HepG2 (cell line): Measurements from ENCODE around the gene VSNL1. TPM values are rescaled to one million over a fixed set of nuclear protein-coding genes. Genes with fewer than 3 reads are reported as not detected.

Source experiments
- ARNTL ChIP-seq: sonication (generic); formaldehyde crosslinking; IDR thresholded peaks from 2 replicates; pipeline ENCODE4 v1.4.0; 2020; ENCODE audit warnings: mild to moderate bottlenecking, missing genetic modification reagents
- ATAD3A ChIP-seq: sonication (generic); formaldehyde crosslinking; IDR thresholded peaks from 2 replicates; pipeline ENCODE4 v1.4.0; 2020; ENCODE audit warnings: missing genetic modification reagents
- EHMT2 ChIP-seq: fragments of 200-600 bp; sonication (generic); IDR thresholded peaks from 2 replicates; pipeline ENCODE4 v1.7.0; 2017; ENCODE audit warnings: antibody characterized with exemption, low read depth, low read length, borderline replicate concordance
- ERF ChIP-seq: IDR thresholded peaks from 2 replicates; pipeline ENCODE4 v1.6.1; 2018; ENCODE audit warnings: missing biosample characterization, missing genetic modification reagents
- IKZF4 ChIP-seq: sonication (generic); formaldehyde crosslinking; IDR thresholded peaks from 2 replicates; pipeline ENCODE4 v1.5.1; 2020; ENCODE audit warnings: borderline replicate concordance, mild to moderate bottlenecking, low read depth, missing genetic modification reagents; ENCODE audit errors: not compliant biosample characterization
- NCOA5 ChIP-seq: sonication (generic); formaldehyde crosslinking; IDR thresholded peaks from 2 replicates; pipeline ENCODE4 v1.4.0; 2020; ENCODE audit warnings: missing genetic modification reagents
- RARG ChIP-seq: sonication (generic); formaldehyde crosslinking; IDR thresholded peaks from 2 replicates; pipeline ENCODE4 v1.4.0; 2020; ENCODE audit warnings: low read depth, mild to moderate bottlenecking, missing genetic modification reagents
- RFX3 ChIP-seq: IDR thresholded peaks from 2 replicates; pipeline ENCODE4 v1.6.1; 2016; ENCODE audit warnings: missing biosample characterization, missing genetic modification reagents
- RFX5 ChIP-seq: IDR thresholded peaks from 2 replicates; pipeline ENCODE4 v1.6.1; 2011; ENCODE audit warnings: low read depth, low read length, improper control_type of control experiment
- SP2 ChIP-seq: sonication (generic); formaldehyde crosslinking; IDR thresholded peaks from 2 replicates; pipeline ENCODE4 v1.5.1; 2020; ENCODE audit warnings: mild to moderate bottlenecking, missing genetic modification reagents
- TBL1XR1 ChIP-seq: fragments of 150-350 bp; IDR thresholded peaks from 2 replicates; pipeline ENCODE4 v1.6.1; 2014; ENCODE audit warnings: borderline replicate concordance, low read length; ENCODE audit not compliant: partially characterized antibody
- ZFX ChIP-seq: sonication (generic); formaldehyde crosslinking; IDR thresholded peaks from 2 replicates; pipeline ENCODE4 v1.4.0; 2020; ENCODE audit warnings: mild to moderate bottlenecking, low read depth, missing genetic modification reagents, moderate library complexity
- ZNF274 ChIP-seq: sonication (generic); formaldehyde crosslinking; IDR thresholded peaks from 2 replicates; pipeline ENCODE4 v1.5.1; 2020; ENCODE audit warnings: mild to moderate bottlenecking, missing genetic modification reagents
- ZNF317 ChIP-seq: sonication (generic); formaldehyde crosslinking; IDR thresholded peaks from 2 replicates; pipeline ENCODE4 v1.5.0; 2020; ENCODE audit warnings: mild to moderate bottlenecking, missing genetic modification reagents
- ZNF383 ChIP-seq: sonication (generic); formaldehyde crosslinking; IDR thresholded peaks from 2 replicates; pipeline ENCODE4 v1.4.0; 2020; ENCODE audit warnings: missing genetic modification reagents, mild to moderate bottlenecking, borderline replicate concordance
- ZNF615 ChIP-seq: sonication (generic); formaldehyde crosslinking; IDR thresholded peaks from 2 replicates; pipeline ENCODE4 v1.5.0; 2020; ENCODE audit warnings: mild to moderate bottlenecking, missing genetic modification reagents, borderline replicate concordance
- polyA plus RNA-seq, 8 experiments: library from polyadenylated mRNA; depleted of rRNA in 3 of 8; stranded (reverse) in 7 of 8; unstranded in 1 of 8; fragments of >200 nt; fragmentation: Illumina TruSeq in 4 of 8; extraction: Trizol in 4 of 8; gene quantifications; 2 replicates each; pipeline versions ENCODE4 v1.2.1 to v1.2.3, GENCODE V29; 2011 to 2016; ENCODE audit warnings: low read depth in 4 of 8, missing spikeins in 1 of 8, mixed read lengths in 1 of 8; ENCODE audit not compliant: insufficient read depth in 1 of 8
- total RNA-seq, 5 experiments: library from RNA; depleted of rRNA; stranded (reverse); fragments of >200 nt; fragmentation: Illumina TruSeq; extraction: Trizol; gene quantifications; 2 replicates each; pipeline ENCODE4 v1.2.3, GENCODE V29; 2016; ENCODE audit warnings: low read depth in 1 of 5
- TF ChIP-seq, protein P1 (sequence below): IDR thresholded peaks from 2 replicates; pipeline ENCODE4 v1.6.1; 2016
- TF ChIP-seq, protein P2 (sequence below): sonication (generic); formaldehyde crosslinking; IDR thresholded peaks from 2 replicates; pipeline ENCODE4 v1.5.0; 2020; ENCODE audit warnings: missing genetic modification reagents, mild to moderate bottlenecking, borderline replicate concordance
- TF ChIP-seq, protein P3 (sequence below): sonication (generic); formaldehyde crosslinking; IDR thresholded peaks from 2 replicates; pipeline ENCODE4 v1.4.0; 2020; ENCODE audit warnings: missing genetic modification reagents
- TF ChIP-seq, protein P4 (sequence below): IDR thresholded peaks from 2 replicates; pipeline ENCODE4 v1.6.1; 2016; ENCODE audit warnings: missing compliant biosample characterization, missing genetic modification reagents, borderline replicate concordance
- TF ChIP-seq, protein P5 (sequence below): sonication (generic); formaldehyde crosslinking; conservative IDR thresholded peaks from 2 replicates; pipeline ENCODE4 v1.8.0; 2022; ENCODE audit warnings: low read depth, missing genetic modification reagents
- TF ChIP-seq, protein P6 (sequence below): sonication (generic); formaldehyde crosslinking; IDR thresholded peaks from 2 replicates; pipeline ENCODE4 v1.4.0; 2020; ENCODE audit warnings: missing genetic modification reagents, low read depth, mild to moderate bottlenecking, borderline replicate concordance

The VSNL1 gene
- total and polyA plus RNA-seq, 2 of the 13 experiments (the other 11 are each of a cell fraction or from before 2014, with no cell fraction given): 63.2 to 95.9 TPM

DNA sequence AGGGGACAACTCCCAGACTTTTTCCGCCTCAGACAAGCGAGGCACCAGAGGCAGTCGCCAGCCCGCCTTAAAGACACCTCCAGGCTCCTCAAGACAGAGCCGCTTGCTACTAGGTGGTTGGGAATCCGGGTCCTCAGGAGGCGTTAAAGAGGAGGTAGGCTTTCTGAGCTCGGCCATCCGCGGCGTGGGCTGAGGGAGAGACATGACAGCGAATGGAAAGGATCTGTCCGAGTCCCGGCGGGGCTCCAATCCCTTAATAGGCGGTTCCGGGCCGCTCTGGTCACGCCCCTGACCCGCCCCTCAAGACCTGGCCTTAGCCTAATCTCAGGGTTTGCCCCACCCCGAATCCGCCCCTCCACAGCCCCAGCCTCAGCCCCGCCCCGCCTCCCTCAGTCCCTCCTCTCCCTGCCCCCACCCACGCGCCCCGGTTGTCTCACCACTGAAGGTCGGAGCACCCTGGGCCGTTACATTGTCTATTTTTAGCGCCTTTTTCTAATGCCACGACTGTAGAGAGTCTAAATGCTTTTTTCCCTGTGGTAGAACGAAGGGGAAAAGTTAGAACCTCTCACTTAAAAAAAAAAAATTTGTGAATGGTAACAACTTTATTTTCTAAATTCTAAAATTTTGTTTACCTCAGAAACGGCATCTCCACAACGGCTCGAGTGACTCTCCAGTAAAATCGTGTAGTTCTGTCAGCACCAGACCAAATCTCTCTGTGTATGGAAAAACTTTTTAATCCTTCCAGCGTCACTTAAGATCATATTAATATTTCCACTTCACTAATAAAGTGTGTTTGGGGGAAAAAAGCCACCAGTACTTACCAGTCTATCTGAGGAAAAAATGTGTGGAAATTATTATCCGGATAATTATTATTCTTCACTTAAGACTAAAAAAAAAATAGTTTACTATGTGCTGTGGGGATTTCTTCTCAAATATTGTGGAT lies 22.0 kb upstream of the VSNL1 start, which contains the start of gene RAD51AP2 (continued):
- TF ChIP-seq SP2 (peak; percentile 50; the same call in 1 of the 2 replicates), RARG (CRISPR knock-in tag) (no peak), NCOA5 (CRISPR knock-in tag) (no peak), ZNF274 (CRISPR knock-in tag) (0 out of 2 replicates have a peak, but pooled peaks have one; percentile 41), RFX5 (no peak), TBL1XR1 (peak; percentile 92), ZNF317 (CRISPR knock-in tag) (no peak), ZNF383 (CRISPR knock-in tag) (no peak), ATAD3A (CRISPR knock-in tag) (no peak), IKZF4 (peak; percentile 62), ZNF615 (no peak), ARNTL (CRISPR knock-in tag) (peak; percentile 30), RFX3 (CRISPR knock-in tag) (no peak), EHMT2 (no peak), ERF (CRISPR knock-in tag) (0 out of 2 replicates have a peak, but pooled peaks have one; percentile 24), ZFX (CRISPR knock-in tag) (peak; percentile 22; the same call in 1 of the 2 replicates)
- TF ChIP-seq, protein P1, sequence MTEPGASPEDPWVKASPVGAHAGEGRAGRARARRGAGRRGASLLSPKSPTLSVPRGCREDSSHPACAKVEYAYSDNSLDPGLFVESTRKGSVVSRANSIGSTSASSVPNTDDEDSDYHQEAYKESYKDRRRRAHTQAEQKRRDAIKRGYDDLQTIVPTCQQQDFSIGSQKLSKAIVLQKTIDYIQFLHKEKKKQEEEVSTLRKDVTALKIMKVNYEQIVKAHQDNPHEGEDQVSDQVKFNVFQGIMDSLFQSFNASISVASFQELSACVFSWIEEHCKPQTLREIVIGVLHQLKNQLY: peak; percentile 25; the same call in 1 of the 2 replicates
- TF ChIP-seq, protein P2, sequence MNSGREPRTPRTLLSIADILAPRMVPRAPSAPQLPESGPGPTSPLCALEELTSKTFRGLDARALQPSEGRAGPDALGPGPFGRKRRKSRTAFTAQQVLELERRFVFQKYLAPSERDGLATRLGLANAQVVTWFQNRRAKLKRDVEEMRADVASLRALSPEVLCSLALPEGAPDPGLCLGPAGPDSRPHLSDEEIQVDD: no peak
- TF ChIP-seq, protein P3, sequence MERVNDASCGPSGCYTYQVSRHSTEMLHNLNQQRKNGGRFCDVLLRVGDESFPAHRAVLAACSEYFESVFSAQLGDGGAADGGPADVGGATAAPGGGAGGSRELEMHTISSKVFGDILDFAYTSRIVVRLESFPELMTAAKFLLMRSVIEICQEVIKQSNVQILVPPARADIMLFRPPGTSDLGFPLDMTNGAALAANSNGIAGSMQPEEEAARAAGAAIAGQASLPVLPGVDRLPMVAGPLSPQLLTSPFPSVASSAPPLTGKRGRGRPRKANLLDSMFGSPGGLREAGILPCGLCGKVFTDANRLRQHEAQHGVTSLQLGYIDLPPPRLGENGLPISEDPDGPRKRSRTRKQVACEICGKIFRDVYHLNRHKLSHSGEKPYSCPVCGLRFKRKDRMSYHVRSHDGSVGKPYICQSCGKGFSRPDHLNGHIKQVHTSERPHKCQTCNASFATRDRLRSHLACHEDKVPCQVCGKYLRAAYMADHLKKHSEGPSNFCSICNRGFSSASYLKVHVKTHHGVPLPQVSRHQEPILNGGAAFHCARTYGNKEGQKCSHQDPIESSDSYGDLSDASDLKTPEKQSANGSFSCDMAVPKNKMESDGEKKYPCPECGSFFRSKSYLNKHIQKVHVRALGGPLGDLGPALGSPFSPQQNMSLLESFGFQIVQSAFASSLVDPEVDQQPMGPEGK (CRISPR knock-in tag): peak; percentile 53; the same call in 1 of the 2 replicates
- TF ChIP-seq, protein P4, sequence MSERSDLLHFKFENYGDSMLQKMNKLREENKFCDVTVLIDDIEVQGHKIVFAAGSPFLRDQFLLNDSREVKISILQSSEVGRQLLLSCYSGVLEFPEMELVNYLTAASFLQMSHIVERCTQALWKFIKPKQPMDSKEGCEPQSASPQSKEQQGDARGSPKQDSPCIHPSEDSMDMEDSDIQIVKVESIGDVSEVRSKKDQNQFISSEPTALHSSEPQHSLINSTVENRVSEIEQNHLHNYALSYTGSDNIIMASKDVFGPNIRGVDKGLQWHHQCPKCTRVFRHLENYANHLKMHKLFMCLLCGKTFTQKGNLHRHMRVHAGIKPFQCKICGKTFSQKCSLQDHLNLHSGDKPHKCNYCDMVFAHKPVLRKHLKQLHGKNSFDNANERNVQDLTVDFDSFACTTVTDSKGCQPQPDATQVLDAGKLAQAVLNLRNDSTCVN (CRISPR knock-in tag): no peak
- TF ChIP-seq, protein P5, sequence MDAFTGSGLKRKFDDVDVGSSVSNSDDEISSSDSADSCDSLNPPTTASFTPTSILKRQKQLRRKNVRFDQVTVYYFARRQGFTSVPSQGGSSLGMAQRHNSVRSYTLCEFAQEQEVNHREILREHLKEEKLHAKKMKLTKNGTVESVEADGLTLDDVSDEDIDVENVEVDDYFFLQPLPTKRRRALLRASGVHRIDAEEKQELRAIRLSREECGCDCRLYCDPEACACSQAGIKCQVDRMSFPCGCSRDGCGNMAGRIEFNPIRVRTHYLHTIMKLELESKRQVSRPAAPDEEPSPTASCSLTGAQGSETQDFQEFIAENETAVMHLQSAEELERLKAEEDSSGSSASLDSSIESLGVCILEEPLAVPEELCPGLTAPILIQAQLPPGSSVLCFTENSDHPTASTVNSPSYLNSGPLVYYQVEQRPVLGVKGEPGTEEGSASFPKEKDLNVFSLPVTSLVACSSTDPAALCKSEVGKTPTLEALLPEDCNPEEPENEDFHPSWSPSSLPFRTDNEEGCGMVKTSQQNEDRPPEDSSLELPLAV: no peak
- TF ChIP-seq, protein P6, sequence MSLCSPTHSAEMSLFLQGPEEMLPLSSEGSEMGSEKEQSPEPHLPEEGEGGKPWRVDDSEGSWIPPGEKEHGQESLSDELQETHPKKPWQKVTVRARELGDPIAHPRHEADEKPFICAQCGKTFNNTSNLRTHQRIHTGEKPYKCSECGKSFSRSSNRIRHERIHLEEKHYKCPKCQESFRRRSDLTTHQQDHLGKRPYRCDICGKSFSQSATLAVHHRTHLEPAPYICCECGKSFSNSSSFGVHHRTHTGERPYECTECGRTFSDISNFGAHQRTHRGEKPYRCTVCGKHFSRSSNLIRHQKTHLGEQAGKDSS: no peak
